ENCODE data around the gene NDOR1. TPM values are rescaled to one million over a fixed set of nuclear protein-coding genes. Genes with fewer than 3 reads are reported as not detected.

NDOR1 gene
- 1 to 10 TPM; 7.6 to 8.2 (median 8.2) TPM for polyA plus RNA-seq (ENCODE audit: insufficient read length in 3 of 3)

DNA sequence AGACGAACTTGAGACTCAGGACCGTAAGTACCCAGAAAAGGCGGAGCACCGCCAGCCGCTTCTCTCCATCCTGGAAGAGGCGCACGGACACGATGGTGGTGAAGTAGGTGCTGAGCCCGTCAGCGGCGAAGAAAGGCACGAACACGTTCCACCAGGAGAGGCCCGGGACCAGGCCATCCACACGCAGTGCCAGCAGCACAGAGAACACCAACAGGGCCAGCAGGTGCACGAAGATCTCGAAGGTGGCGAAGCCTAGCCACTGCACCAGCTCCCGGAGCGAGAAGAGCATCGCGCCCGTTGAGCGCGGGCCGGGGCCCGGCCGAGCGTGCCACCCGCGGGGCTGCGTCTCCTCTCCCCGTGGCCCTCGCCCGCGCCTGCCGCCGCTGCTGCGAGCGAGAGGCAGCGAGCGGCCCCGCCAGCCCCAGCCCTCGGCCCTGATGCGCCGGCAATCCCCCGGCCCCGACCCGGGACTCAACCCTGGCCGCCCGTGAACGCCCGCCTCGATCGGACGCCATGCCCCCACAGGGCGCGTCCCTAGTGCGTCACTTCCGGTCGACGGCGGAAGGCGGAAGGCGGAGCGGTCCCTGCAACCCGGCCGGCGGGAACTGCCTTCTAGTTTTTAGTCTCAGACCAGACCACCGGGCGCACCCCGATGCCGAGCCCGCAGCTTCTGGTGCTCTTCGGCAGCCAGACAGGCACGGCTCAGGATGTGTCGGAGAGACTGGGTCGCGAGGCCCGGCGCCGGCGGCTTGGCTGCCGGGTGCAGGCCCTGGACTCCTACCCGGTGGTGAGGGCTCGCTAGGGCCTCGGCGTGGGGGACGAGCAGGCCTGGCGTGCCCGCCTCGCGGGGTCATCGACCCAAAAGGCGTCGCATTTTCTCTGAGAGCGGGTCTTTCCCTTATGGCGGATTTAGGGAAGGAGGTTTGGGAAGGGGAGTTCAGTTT, at the start of gene NDOR1, which contains the start of gene TMEM203:
Gene NDOR1, plus strand, starts transcription at position 575 of the 944 bp plus-strand sequence. Its CDS starts 78 bp downstream, at position 653.
Gene TMEM203, minus strand, starts transcription at position 523 of the 944 bp plus-strand sequence. Its CDS starts 234 bp downstream, at position 289.
- peak; percentile 53 to 83 (median 78) for DNase-seq (ENCODE audit: low read depth in 3 of 3, low spot score in 2 of 3)

DNA sequence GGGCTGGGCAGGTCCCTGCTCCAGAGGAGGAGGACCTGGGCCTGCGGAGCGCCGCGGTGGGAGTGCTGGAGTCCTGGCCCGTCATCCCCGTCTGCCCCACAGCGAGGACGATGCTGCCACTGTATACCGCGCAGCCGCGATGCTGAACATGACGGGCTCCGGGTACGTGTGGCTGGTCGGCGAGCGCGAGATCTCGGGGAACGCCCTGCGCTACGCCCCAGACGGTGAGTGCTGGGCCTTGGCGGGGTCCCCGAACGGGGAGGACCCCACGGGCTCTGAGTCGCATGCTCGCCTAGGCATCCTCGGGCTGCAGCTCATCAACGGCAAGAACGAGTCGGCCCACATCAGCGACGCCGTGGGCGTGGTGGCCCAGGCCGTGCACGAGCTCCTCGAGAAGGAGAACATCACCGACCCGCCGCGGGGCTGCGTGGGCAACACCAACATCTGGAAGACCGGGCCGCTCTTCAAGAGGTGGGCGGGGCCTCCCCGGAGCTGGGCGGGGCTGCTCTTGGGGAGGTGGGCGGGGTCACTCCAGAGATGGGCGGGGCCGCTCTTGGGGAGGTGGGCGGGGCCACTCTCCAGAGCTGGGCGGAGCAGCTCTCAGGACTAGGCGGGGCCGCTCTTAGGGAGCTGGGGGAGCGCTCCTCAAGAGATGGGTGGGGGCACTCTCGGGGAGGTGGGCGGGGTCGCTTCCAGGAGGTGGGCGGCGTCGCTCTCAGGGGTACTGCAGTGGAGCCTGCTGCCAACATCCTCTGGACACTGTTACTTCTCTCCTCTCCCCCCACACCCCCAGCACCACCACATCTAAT, 48.7 kb upstream of the NDOR1 start:
- DNase-seq (ENCODE audit: low read depth in 3 of 3, low spot score in 2 of 3), result no peak

DNA sequence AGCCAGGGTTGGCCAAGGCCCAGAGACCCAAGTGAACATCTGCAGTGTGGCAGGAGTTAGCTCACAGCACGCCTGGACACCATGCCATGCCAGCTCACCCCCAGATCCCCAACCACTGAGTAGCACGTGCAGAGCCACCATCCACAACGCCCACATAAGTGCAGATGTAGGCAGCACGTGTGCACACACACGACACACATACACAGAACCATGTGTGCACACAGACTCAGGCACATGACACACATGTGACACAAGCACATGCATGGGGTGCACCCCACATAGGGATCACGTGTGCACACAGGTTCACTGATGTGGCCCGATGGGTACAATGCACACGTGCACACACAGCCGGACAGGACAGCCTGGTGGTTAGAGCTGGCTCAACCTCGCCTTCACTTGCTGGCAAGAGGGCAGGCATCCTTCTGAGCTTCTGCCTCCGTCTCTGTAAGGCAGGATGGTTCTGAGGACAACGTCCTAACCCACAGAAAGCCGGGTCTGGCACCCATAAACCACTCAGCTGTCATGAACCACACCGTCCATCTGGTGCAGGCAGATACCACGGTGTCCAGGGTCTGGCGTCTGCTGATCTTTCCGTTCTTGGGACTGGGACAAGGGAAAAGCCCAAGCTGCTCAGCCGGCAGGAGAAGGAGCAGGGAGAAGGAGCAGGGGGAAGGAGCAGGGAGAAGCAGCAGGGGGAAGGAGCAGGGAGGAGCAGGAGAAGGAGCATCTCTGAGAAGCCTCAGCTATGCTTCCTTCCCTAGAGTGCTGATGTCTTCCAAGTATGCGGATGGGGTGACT, 47.7 kb upstream of the NDOR1 start:
- no peak for DNase-seq (ENCODE audit: low read depth in 3 of 3, low spot score in 2 of 3)

DNA sequence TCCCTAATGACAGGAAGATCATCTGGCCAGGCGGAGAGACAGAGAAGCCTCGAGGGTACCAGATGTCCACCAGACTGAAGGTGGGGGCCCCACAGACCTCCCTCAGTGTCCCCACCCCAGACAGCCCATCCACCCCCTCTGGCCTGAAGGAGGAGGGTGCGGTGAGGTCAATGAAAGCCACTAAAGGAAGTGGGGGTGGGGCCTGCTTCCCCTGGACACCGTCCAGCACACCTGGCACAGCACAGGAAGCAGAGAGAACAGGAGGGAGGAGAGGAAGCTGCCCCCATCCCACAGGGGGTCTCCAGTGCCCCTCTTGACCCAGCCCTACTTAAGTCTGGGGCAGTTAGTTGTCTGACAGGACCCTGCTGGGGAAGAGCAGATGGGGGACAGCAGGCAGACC, 46.9 kb upstream of the NDOR1 start:
- no peak for DNase-seq (ENCODE audit: low read depth in 3 of 3, low spot score in 2 of 3)

DNA sequence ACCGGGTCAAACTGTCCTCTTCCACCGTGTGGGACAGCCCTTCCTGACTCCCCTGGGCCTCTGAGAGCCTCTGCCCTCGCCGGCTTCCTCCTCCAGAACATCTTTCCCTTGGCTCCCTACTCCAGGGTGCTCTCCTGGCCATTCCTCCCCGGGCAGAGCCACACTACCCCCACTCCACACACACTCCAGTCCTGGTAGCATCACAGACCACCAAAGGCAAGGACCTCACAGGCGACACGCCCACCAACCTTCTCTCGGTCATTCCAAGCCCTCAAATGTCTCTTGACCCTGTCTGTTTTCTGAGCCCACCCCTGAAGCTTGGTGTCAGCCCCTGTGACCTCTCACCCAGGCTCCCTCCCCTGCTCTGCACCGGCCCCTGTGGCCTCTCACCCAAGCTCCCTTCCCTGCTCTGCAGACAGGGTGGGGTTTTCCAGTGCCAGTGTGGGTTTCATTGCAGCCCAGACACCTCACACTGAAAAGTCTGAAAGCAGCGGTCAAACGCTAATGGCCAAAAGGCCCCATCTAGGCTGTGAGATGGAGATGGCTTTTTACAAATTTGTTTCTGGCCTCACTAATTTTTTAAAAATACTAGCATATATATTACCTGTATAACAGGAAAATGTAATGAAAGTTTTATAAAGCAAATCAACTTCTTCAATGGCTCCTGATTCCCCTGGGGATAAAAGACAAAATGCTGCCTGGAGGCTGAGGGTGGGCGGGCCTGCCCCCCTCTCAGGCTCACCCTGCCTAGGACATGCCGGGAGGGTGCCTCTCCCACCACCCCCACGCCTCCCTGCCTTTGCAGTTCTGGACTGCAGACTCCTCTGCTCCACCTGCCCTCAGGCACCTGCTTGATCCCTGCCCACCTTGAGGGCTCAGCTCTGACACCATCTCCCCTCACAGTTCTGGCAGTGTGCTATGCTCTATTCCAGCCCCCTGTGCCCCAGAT, 46.1 kb upstream of the NDOR1 start:
- no peak for DNase-seq (ENCODE audit: low read depth in 3 of 3, low spot score in 2 of 3)

DNA sequence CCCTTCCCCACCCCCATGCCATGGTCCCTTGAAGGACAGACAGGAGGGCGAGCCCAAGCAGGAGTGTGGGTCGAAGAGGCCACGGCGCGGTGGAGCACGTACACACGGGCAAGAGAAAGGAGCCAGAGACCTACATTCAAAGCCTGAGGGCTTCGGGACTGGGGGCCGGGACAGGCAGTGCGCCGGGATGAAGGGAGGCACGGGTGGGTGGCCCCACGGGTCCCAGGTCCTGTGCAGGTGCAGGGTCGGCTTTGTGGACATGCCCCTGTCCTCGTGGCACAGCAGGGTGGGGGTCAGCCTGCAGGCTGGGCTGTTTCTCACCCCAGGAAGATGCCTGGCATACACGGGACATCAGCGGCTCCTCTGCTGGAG, 45.5 kb upstream of the NDOR1 start:
- DNase-seq (ENCODE audit: low read depth in 3 of 3, low spot score in 2 of 3), result no peak

DNA sequence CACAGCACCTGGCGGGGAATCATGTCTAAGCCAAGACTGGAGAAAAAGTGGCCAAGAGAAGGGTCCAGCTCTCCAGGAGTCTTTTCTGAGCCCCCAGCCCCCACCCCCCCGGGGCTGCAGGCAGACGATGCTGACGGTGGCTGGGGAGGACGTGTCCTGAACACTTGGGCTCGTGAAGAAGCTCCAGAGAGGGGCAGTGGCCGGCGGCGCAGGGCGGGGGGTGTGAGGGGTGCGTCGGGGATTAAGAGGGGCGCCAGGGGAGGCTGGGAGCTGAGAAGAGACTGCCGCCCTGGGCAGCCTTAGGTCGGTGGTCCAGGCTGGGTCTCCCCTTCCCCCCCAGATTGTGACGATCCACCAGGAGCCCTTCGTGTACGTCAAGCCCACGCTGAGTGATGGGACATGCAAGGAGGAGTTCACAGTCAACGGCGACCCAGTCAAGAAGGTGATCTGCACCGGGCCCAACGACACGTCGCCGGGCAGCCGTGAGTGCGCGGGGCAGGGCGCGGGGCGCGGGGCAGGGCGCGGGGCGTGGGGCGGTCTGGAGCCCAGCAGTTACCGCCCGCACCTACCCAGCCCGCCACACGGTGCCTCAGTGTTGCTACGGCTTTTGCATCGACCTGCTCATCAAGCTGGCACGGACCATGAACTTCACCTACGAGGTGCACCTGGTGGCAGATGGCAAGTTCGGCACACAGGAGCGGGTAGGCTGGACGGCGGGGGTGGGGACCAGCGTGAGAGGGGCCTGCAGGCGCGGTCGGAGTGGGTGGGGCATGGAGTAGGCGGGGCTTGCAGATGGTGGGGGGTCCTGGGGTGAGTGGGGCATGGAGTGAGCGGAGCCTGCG, 44.6 kb upstream of the NDOR1 start:
- DNase-seq (ENCODE audit: low read depth in 3 of 3, low spot score in 2 of 3), result no peak

DNA sequence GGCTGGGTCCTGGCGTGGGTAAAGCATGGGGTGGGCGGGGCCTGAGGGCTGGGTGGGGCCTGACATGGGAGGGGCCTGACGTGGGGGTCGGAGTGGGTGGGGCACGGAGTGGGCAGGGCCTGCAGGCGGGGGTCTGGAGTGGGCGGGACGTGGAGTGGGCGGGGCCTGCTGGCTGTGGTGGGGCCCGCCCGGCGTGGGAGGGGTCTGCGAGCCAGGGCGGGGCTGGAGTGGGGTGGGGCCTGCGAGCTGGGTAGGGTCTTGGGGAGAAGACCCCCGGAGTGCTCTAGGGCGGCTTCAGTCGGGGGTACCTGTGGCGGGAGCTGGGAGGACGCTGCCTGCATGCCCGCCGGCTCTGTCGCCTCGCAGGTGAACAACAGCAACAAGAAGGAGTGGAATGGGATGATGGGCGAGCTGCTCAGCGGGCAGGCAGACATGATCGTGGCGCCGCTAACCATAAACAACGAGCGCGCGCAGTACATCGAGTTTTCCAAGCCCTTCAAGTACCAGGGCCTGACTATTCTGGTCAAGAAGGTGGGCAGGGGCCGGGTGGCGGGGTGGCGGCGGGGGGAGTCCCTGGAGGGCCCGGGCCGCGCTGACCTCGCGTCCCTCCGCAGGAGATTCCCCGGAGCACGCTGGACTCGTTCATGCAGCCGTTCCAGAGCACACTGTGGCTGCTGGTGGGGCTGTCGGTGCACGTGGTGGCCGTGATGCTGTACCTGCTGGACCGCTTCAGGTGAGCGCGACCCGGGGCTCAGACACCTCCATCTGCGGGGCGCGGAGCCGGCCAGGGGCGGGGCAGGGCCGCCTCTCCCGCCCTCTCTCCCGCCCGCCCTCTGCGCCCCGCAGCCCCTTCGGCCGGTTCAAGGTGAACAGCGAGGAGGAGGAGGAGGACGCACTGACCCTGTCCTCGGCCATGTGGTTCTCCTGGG, 43.7 kb upstream of the NDOR1 start:
- DNase-seq (ENCODE audit: low read depth in 3 of 3, low spot score in 2 of 3), result no peak

DNA sequence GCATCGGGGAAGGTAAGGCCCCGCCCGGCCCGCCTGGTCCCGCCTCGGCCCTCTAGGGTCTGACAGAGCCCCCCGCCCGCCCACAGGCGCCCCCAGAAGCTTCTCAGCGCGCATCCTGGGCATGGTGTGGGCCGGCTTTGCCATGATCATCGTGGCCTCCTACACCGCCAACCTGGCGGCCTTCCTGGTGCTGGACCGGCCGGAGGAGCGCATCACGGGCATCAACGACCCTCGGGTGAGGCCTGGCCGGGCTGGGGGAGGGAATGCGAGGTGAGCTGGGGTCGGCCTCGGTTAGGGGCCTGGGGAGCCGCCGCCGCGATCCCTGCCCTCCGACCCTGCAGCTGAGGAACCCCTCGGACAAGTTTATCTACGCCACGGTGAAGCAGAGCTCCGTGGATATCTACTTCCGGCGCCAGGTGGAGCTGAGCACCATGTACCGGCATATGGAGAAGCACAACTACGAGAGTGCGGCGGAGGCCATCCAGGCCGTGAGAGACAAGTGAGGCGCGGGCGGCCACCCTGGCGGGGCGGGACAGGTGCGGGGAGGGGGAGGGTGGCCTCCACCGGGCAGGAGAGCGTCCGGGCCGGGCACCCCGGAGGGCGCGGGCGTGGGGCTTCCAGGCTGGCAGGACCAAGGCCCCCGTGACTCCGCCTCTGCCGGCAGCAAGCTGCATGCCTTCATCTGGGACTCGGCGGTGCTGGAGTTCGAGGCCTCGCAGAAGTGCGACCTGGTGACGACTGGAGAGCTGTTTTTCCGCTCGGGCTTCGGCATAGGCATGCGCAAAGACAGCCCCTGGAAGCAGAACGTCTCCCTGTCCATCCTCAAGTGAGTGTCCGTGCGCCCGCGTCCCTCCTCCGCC, 42.8 kb upstream of the NDOR1 start:
- DNase-seq (ENCODE audit: low read depth in 3 of 3, low spot score in 2 of 3), result no peak

DNA sequence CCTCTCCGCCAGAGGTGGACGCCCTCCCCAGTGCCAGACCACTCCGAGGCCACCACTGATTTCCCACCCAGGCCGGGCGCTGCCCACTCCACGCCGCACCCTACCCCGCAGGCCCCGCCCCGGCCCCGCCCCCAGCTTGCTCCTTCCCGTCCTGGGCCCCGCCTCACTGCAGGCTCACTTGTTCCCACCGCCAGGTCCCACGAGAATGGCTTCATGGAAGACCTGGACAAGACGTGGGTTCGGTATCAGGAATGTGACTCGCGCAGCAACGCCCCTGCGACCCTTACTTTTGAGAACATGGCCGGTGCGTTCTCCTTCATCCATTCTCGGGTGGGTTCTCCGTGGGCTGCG, 42.2 kb upstream of the NDOR1 start:
- DNase-seq (ENCODE audit: low read depth in 3 of 3, low spot score in 2 of 3), result no peak

DNA sequence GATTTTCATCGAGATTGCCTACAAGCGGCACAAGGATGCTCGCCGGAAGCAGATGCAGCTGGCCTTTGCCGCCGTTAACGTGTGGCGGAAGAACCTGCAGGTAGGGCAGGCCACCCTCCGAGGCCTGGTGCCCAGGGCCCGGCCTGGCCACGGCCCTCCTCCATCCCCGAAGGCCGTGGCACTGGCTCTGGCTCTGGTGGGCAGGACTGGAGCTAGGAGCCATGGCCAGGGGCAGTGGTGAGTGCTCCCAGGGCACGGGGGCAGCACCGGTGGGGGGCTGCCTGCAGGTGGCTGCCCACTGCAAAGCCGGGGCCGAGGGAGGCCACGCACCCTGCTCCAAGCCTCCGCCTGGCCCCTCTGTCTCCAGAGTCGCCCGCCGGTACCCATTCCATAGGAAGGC, 41.7 kb upstream of the NDOR1 start:
- DNase-seq (ENCODE audit: low read depth in 3 of 3, low spot score in 2 of 3), result no peak

DNA sequence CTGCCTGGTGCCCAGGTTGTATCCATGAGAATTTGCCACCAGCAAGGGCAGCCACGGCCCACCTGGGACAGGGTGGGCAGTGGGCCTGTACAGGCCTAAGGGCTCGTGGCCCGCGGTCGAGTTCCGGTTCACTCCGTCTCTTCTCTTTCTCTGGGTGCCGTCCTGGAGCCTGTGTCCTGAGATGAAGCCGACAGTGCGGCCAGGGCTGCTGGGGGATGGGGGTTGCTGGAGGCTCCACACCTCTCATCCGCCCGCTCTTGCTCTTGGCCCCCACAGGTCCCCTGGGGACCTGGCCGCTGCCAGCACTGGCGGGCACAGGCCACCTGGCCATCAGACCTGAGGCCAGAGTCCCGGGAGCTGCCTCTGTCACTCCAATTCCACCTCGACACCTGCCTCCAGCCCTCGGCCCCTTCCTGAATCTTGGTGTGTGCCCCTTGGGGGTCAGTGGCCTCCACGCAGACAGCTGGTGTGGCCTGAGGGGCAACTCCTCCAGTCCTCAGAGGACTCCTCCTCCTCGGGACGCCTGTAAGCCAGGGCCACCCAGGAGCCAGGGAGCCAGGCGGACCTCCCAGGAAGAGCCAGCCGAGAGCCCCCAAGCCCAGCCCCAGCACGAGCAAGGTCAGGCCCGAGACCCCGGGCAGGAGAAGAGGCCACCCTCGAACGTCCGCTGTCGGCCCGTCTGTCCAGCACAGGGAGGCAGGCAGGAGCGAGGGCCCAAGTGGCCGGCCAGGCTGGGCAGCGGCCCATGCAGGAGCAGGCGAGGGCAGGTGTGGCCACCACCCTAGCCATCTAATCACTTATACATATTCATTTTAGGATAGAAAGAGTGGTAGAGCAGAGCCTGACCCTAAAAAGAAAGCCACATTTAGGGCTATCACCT, 40.9 kb upstream of the NDOR1 start:
- DNase-seq (ENCODE audit: low read depth in 3 of 3, low spot score in 2 of 3), result no peak

DNA sequence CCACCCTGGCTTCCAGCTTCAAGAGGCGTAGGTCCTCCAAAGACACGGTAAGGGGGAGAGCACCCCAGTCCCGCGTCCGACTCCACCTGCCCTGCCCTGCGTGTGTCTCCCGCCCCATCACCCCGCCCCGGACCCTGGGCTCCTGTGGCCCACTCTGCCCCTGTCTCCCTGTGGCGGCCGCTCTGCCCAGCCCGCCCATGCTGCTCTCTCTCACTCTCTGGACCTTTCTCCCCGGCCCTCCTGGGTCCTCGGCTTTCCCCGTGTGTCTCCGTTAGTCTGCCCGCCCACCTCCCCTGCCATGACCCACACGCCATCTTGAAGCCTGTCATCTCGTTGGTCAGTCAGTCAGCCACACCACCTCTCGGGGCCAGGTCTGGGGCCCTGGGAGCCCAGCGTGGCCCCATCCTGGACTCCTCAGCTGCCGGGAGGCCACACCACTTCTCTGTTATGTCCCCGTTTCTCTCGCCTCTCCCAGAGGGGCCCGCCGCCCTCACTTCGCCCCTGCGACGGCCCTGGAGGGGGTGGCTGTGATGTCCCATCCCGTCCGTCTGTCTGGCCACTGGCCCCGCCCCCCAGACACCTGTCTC, 40.2 kb upstream of the NDOR1 start:
- no peak for DNase-seq (ENCODE audit: low read depth in 3 of 3, low spot score in 2 of 3)

DNA sequence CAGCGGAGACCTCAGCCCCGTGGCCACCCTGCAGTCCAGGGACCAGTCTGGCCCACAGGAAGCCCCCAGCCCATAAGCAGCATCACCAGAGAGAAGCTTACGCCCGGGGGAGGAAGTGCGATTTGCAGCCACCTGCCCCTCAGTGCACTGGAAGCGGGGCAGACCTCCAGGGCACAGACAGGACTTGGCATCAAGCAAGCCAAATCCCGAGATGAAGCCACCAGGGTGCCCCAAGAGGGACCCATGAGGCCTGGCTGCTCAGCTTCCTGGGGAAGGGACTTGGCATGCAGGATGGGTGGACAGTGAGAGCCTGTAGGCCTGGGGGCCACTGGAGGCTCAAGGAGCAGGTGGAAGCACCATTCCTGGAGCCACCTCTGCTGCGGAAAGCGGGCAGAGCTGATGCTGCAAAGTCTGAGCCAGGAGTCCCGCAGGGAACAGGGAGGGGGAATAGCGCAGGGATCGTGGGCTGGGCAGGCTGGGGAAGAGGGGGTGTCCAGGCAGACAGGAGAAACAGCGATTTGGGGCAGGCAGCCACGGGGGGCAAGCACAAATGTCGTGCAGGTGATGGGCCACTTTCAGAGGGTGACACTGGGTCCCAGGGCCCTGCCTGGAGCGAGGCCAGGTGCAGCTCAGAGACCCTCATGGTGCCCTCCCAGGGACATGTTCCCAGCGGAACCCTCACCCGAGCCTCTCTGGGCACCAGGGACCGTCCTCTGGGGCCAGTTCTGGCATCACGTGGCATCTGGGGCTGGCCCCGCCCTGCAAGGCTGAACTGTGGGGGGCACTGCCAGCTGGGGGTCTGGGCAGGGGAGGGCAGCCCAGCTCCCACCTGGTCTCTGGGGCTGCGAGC, 38.9 kb upstream of the NDOR1 start:
- DNase-seq (ENCODE audit: low read depth in 3 of 3, low spot score in 2 of 3), result no peak

Measured in right renal cortex interstitium (tissue), 3 donors.